Measurements from ENCODE around the gene NADK2. TPM values are rescaled to one million over a fixed set of nuclear protein-coding genes. Genes with fewer than 3 reads are reported as not detected.
A peak's percentile ranks its signal among the peaks of the same experiment; 100 is the strongest.

NADK2 gene
- total RNA-seq, 1 donor from 2014 or later: 116 TPM

- no peak for DNase-seq
These were observed 80.4 kb downstream of the NADK2 start for GRCh38 chr5:36161361-36161760.

GRCh38 chr5:36160617-36161016 lies 81.1 kb downstream of the NADK2 start:
- no peak for DNase-seq

- DNase-seq: no peak
These were observed 83.6 kb downstream of the NADK2 start for GRCh38 chr5:36158144-36158543.

- no peak for DNase-seq
These were observed 85.1 kb downstream of the NADK2 start for GRCh38 chr5:36156619-36157018.

- no peak for DNase-seq
These were observed 85.6 kb downstream of the NADK2 start for GRCh38 chr5:36156121-36156601.

GRCh38 chr5:36155291-36155690 lies 86.4 kb downstream of the NADK2 start:
- no peak for DNase-seq

GRCh38 chr5:36153726-36154125 lies 88.0 kb downstream of the NADK2 start:
- DNase-seq: no peak

- DNase-seq: no peak
These were observed 88.4 kb downstream of the NADK2 start for GRCh38 chr5:36153298-36153677.

GRCh38 chr5:36152324-36153297 lies 89.1 kb downstream of the NADK2 start:
- no peak for DNase-seq

- peak; percentile 99 for DNase-seq
These were observed 90.0 kb downstream of the NADK2 start, which contains the start of the genes LMBRD2 and SKP2 for GRCh38 chr5:36151434-36152323. Gene LMBRD2 (minus strand): TSS chr5:36151887. CDS start chr5:36143349, 8,538 bp downstream. Gene SKP2 (plus strand): TSS chr5:36152111. CDS start chr5:36152263, 152 bp downstream.

GRCh38 chr5:36150676-36151433 lies 90.9 kb downstream of the NADK2 start:
- DNase-seq: peak; percentile 43

GRCh38 chr5:36147681-36148080 lies 94.0 kb downstream of the NADK2 start:
- no peak for DNase-seq

- no peak for DNase-seq
These were observed 95.3 kb downstream of the NADK2 start for GRCh38 chr5:36146390-36146789.

GRCh38 chr5:36145311-36145710 lies 96.4 kb downstream of the NADK2 start:
- DNase-seq: no peak

Small RNAs within 50 kb of the gene (small RNA-seq; reads per million reads assigned to genes)
- gene MIR580 (0.55 reads per million, percentile 54 among the genes with 10 or more reads in this experiment), gene RNU6-1305P (not detected)

Other genes with a start within 250 kb of the NADK2 start
- 0.16 TPM for gene UGT3A2, start 175.0 kb downstream of the NADK2 start, total RNA-seq
- gene LMBRD2, start 90.0 kb downstream of the NADK2 start, total RNA-seq: 85.8 TPM
- 19.8 TPM for gene SKP2, start 89.8 kb downstream of the NADK2 start, total RNA-seq
- gene RANBP3L, start 60.0 kb upstream of the NADK2 start, total RNA-seq: 14.7 TPM

Data from occipital lobe (tissue), 3 donors.